DND-41 (cell line): ENCODE results near the gene FNBP1L.
"Not testable (repeated sequence)": the region's sequence is repeated elsewhere in the genome, so short reads cannot be mapped to it uniquely, and the experiment has no call there.

Source experiments
- ATAC-seq: fragments of 200-7000 bp; cut with Tn5 transposase; 3 replicates; pipeline ENCODE4 v1.9.1; 2021; ENCODE audit warnings: low read depth; ENCODE audit not compliant: insufficient read depth
- DNase-seq: peaks from one replicate; pipeline ENCODE4 v3.0.0-alpha.2; 2020
- H2AFZ ChIP-seq: 2 replicates; pipeline ENCODE4 v1.6.0; 2012; ENCODE audit warnings: low read depth, low read length
- H3K27ac ChIP-seq: 2 replicates; pipeline ENCODE4 v1.5.1; 2012; ENCODE audit warnings: low read length, inconsistent platforms
- H3K27me3 ChIP-seq: fragments of 200-600 bp; sonication (generic); 2 replicates; pipeline ENCODE4 v1.6.0; 2012; ENCODE audit warnings: low read length, mild to moderate bottlenecking, inconsistent platforms; ENCODE audit not compliant: insufficient read depth, poor library complexity
- H3K36me3 ChIP-seq: 2 replicates; pipeline ENCODE4 v1.5.1; 2012; ENCODE audit warnings: low read length, inconsistent platforms; ENCODE audit not compliant: insufficient read depth
- H3K4me1 ChIP-seq: 2 replicates; pipeline ENCODE4 v1.5.1; 2012; ENCODE audit warnings: mild to moderate bottlenecking, low read length; ENCODE audit not compliant: insufficient read depth
- H3K4me2 ChIP-seq: 2 replicates; pipeline ENCODE4 v1.6.0; 2012; ENCODE audit warnings: mild to moderate bottlenecking, moderate library complexity, low read length, inconsistent platforms; ENCODE audit not compliant: insufficient read depth
- H3K4me3 ChIP-seq, 2 experiments: fragments of 200-600 bp in 1 of 2; shearing (Covaris generic) in 1 of 2; 2 replicates each; pipeline ENCODE4 v1.5.1; 2012 to 2016; ENCODE audit warnings: inconsistent platforms in 2 of 2, low read length in 2 of 2, mild to moderate bottlenecking in 2 of 2, low read depth in 1 of 2, moderate library complexity in 1 of 2
- H3K79me2 ChIP-seq: 2 replicates; pipeline ENCODE4 v1.6.0; 2012; ENCODE audit warnings: low read length, inconsistent platforms; ENCODE audit not compliant: insufficient read depth
- H3K9ac ChIP-seq: 2 replicates; pipeline ENCODE4 v1.6.0; 2012; ENCODE audit warnings: low read depth, mild to moderate bottlenecking, inconsistent platforms, low read length, moderate library complexity
- H3K9me3 ChIP-seq: 2 replicates; pipeline ENCODE4 v1.5.1; 2012; ENCODE audit warnings: low read length, moderate library complexity, mild to moderate bottlenecking, inconsistent platforms; ENCODE audit not compliant: insufficient read depth, severe bottlenecking
- H4K20me1 ChIP-seq: 2 replicates; pipeline ENCODE4 v1.6.0; 2012; ENCODE audit warnings: low read length; ENCODE audit not compliant: insufficient read depth
- CTCF ChIP-seq: IDR thresholded peaks from 2 replicates; pipeline ENCODE4 v1.5.1; 2012; ENCODE audit warnings: borderline replicate concordance, low read length, moderate library complexity, mild to moderate bottlenecking; ENCODE audit not compliant: poor library complexity, severe bottlenecking; ENCODE audit errors: extremely low read depth
- EZH2 ChIP-seq: IDR thresholded peaks from 3 replicates; pipeline ENCODE4 v1.6.1; 2012; ENCODE audit warnings: borderline replicate concordance, low read depth, mild to moderate bottlenecking, moderate library complexity, low read length, inconsistent platforms; ENCODE audit not compliant: severe bottlenecking

The FNBP1L gene

GRCh38 chr1:93453911-93454310 lies 6.0 kb downstream of the FNBP1L start:
- Histone ChIP-seq H3K9me3 (no peaks in the 10 kb centered on the region), H3K79me2 (peaks cover 82% of the 10 kb centered on the region), H3K36me3 (no peaks in the 10 kb centered on the region), H2AFZ (no peak overlapping the region), H4K20me1 (peaks cover 21% of the 10 kb centered on the region; the same call in 1 of the 2 replicates), H3K4me1 (peaks cover 17% of the 10 kb centered on the region), H3K27me3 (no peaks in the 10 kb centered on the region), H3K9ac (no peak overlapping the region), H3K27ac (no peak overlapping the region), H3K4me3 (no peak overlapping the region), H3K4me2 (no peak overlapping the region)
- ATAC-seq, result no peak
- DNase-seq, result no peak
- no peak for TF ChIP-seq EZH2
- no peak for TF ChIP-seq CTCF

- Histone ChIP-seq H3K9me3 (no peaks in the 10 kb centered on the region), H4K20me1 (peaks cover 8% of the 10 kb centered on the region; the same call in 1 of the 2 replicates), H3K4me3 (no peak overlapping the region), H3K4me2 (no peak overlapping the region), H3K4me1 (no peaks in the 10 kb centered on the region), H3K27ac (no peak overlapping the region), H3K79me2 (peaks cover 60% of the 10 kb centered on the region), H3K9ac (no peak overlapping the region), H2AFZ (no peak overlapping the region), H3K27me3 (no peaks in the 10 kb centered on the region), H3K36me3 (no peaks in the 10 kb centered on the region)
- TF ChIP-seq CTCF, result no peak
- no peak for TF ChIP-seq EZH2
- no peak for ATAC-seq
- DNase-seq, result no peak
Measured at GRCh38 chr1:93459126-93459525, 11.2 kb downstream of the FNBP1L start.

- Histone ChIP-seq H3K27ac (no peak overlapping the region), H3K4me2 (no peak overlapping the region), H3K79me2 (peaks cover 50% of the 10 kb centered on the region), H3K9me3 (no peaks in the 10 kb centered on the region), H2AFZ (no peak overlapping the region), H3K4me1 (no peaks in the 10 kb centered on the region), H3K27me3 (no peaks in the 10 kb centered on the region), H4K20me1 (peaks cover 2% of the 10 kb centered on the region; the same call in 1 of the 2 replicates), H3K36me3 (no peaks in the 10 kb centered on the region), H3K4me3 (no peak overlapping the region), H3K9ac (no peak overlapping the region)
- ATAC-seq (no peak), DNase-seq (no peak)
- TF ChIP-seq EZH2 (no peak), CTCF (no peak)
Measured at GRCh38 chr1:93461236-93461635, 13.3 kb downstream of the FNBP1L start.

- H3K4me3 ChIP-seq, result no peak overlapping the region
- H3K36me3 ChIP-seq, result no peaks in the 10 kb centered on the region
- H3K27ac ChIP-seq, result no peak overlapping the region
- no peak overlapping the region for H3K4me2 ChIP-seq
- H3K79me2 ChIP-seq, result peaks cover 40% of the 10 kb centered on the region
- TF ChIP-seq EZH2 (no peak), CTCF (no peak)
- H3K9me3 ChIP-seq, result no peaks in the 10 kb centered on the region
- H3K4me1 ChIP-seq, result no peaks in the 10 kb centered on the region
- peaks cover 2% of the 10 kb centered on the region; the same call in 1 of the 2 replicates for H4K20me1 ChIP-seq
- DNase-seq (no peak), ATAC-seq (no peak)
- no peaks in the 10 kb centered on the region for H3K27me3 ChIP-seq
- H2AFZ ChIP-seq, result no peak overlapping the region
- H3K9ac ChIP-seq, result no peak overlapping the region
Measured at GRCh38 chr1:93463960-93464359, 16.0 kb downstream of the FNBP1L start.

GRCh38 chr1:93465371-93466082 lies 17.6 kb downstream of the FNBP1L start:
- ATAC-seq, result not testable (repeated sequence)

More at GRCh38 chr1:93465371-93466082, 17.6 kb downstream of the FNBP1L start:
- H3K79me2 ChIP-seq, result peaks cover 41% of the 10 kb centered on the region
- not testable (repeated sequence) for H3K36me3 ChIP-seq, H3K27ac ChIP-seq, H3K9me3 ChIP-seq, H3K4me2 ChIP-seq, H3K9ac ChIP-seq, H3K4me1 ChIP-seq, H2AFZ ChIP-seq, DNase-seq, H3K4me3 ChIP-seq, H4K20me1 ChIP-seq, H3K27me3 ChIP-seq
